HG03460 (cell line): ENCODE results near the gene OST4.
"Not testable (repeated sequence)": the region's sequence is repeated elsewhere in the genome, so short reads cannot be mapped to it uniquely, and the experiment has no call there.

ENCODE experiments used
- ATAC-seq: cut with Tn5 transposase; IDR thresholded peaks from one replicate; pipeline ENCODE4 v1.9.1; 2021; ENCODE audit not compliant: unreplicated experiment

The OST4 gene

GRCh38 chr2:27071277-27071989 is at the start of gene OST4:
TSS of gene OST4 (minus strand) at chr2:27071654.
- ATAC-seq: peak; percentile 75

GRCh38 chr2:27119330-27119670 is 47.8 kb upstream of the OST4 start:
- not testable (repeated sequence) for ATAC-seq

- ATAC-seq: no peak
Measured at GRCh38 chr2:27118525-27119329, 47.3 kb upstream of the OST4 start, which contains the start of gene CGREF1. TSS of gene CGREF1 (minus strand) at chr2:27119128. CDS start at chr2:27104366, 14,762 bp downstream.

GRCh38 chr2:27117995-27118524 is 46.6 kb upstream of the OST4 start:
- no peak for ATAC-seq

GRCh38 chr2:27115519-27115918 is 44.1 kb upstream of the OST4 start:
- ATAC-seq: no peak

GRCh38 chr2:27111392-27112078 is 40.1 kb upstream of the OST4 start:
- not testable (repeated sequence) for ATAC-seq

GRCh38 chr2:27110603-27111352 is 39.3 kb upstream of the OST4 start:
- not testable (repeated sequence) for ATAC-seq

- no peak for ATAC-seq
Measured at GRCh38 chr2:27109083-27109482, 37.6 kb upstream of the OST4 start.

- no peak for ATAC-seq
Measured at GRCh38 chr2:27108221-27108620, 36.8 kb upstream of the OST4 start.

- ATAC-seq: no peak
Measured at GRCh38 chr2:27105981-27106380, 34.5 kb upstream of the OST4 start.

- ATAC-seq: no peak
Measured at GRCh38 chr2:27102329-27102728, 30.9 kb upstream of the OST4 start.

GRCh38 chr2:27100036-27100435 is 28.6 kb upstream of the OST4 start:
- ATAC-seq: no peak

- ATAC-seq: no peak
Measured at GRCh38 chr2:27099334-27099955, 28.0 kb upstream of the OST4 start.

- no peak for ATAC-seq
Measured at GRCh38 chr2:27097341-27097740, 25.9 kb upstream of the OST4 start.

- no peak for ATAC-seq
Measured at GRCh38 chr2:27096748-27097297, 25.4 kb upstream of the OST4 start.

GRCh38 chr2:27095745-27096651 is 24.5 kb upstream of the OST4 start:
- no peak for ATAC-seq

GRCh38 chr2:27095427-27095744 is 23.9 kb upstream of the OST4 start:
- no peak for ATAC-seq

- ATAC-seq: no peak
Measured at GRCh38 chr2:27094353-27094984, 23.0 kb upstream of the OST4 start.
